Measurements from ENCODE around the gene KLRF2. TPM values are rescaled to one million over a fixed set of nuclear protein-coding genes. Genes with fewer than 3 reads are reported as not detected.

KLRF2 gene
- total and polyA plus RNA-seq, 2 of the 8 experiments (the other 6 are each of a cell fraction or from before 2014, with no cell fraction given) = not detected

DNA sequence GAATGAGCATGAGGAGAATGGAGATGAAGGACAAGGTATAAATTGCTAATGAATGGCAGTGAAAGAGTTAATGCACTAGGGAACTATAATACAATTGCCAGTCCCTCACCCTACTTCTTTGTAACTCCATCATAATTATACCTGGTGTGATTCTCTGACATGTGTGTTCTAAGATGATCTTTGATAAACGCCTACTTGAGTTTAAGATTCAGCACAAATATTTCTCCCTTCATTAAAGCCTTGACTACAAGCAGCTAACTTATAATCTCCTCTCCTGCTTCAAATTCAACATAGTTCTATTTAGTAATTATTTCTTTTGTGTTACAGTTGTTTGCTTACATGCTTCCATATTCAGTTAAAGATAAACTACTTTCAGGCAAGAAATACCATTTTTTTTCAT is 60.5 kb downstream of the KLRF2 start:
- 89% methylated on average over 1 of the region's 1 CpG; no CpG with 5 or more reads in 1 of the 2 experiments for WGBS, 2 experiments (ENCODE audit: extremely low coverage in 1 of 2, insufficient coverage in 1 of 2, insufficient read length in 1 of 2, insufficient replicate concordance in 2 of 2, low coverage in 1 of 2, low lambda C conversion rate in 2 of 2, missing lambda C conversion rate in 1 of 2)
- Histone ChIP-seq H3K56ac (replicated peaks; ENCODE audit: insufficient read length, low read depth, low read length) (no peak overlapping the region), H3K18ac (ENCODE audit: extremely low read depth, low read length) (no peak overlapping the region), H2BK12ac (ENCODE audit: low read depth, low read length) (no peak overlapping the region), H3K4me3 (ENCODE audit: extremely low read depth in 1 of 4, insufficient read depth in 2 of 4, low read depth in 3 of 4, low read length in 4 of 4) (no peak overlapping the region), H3K79me1 (ENCODE audit: low read depth, low read length) (no peaks in the 10 kb centered on the region), H2AK5ac (ENCODE audit: low read depth, low read length) (no peak overlapping the region), H3K4me2 (ENCODE audit: insufficient read depth in 1 of 2, low read depth in 2 of 2, low read length in 2 of 2) (no peak overlapping the region), H3K27me3 (replicated peaks in 1 of 4; ENCODE audit: control insufficient read depth in 3 of 4, extremely low read depth in 1 of 4, insufficient read depth in 3 of 4, low read length in 3 of 4) (no peaks in the 10 kb centered on the region), H3K23me2 (ENCODE audit: low read depth, low read length) (no peaks in the 10 kb centered on the region), H2AFZ (ENCODE audit: low read length) (no peak overlapping the region), H4K20me1 (replicated peaks in 1 of 2; ENCODE audit: control insufficient read depth in 1 of 2, insufficient read depth in 2 of 2, low read length in 2 of 2) (no peaks in the 10 kb centered on the region), H3K14ac (ENCODE audit: insufficient read length) (no peak overlapping the region), H2BK5ac (ENCODE audit: low read depth, low read length) (no peak overlapping the region), H3K79me2 (ENCODE audit: control insufficient read depth in 1 of 2, insufficient read depth in 2 of 2, low read length in 2 of 2) (no peaks in the 10 kb centered on the region), H4K5ac (ENCODE audit: insufficient read length, low read depth, low read length) (no peak overlapping the region), H2BK15ac (ENCODE audit: low read length) (no peak overlapping the region), H3K4me1 (replicated peaks in 1 of 4; ENCODE audit: control insufficient read depth in 3 of 4, insufficient read depth in 4 of 4, low read length in 3 of 4) (no peaks in the 10 kb centered on the region; a peak in 1 of 7 replicates), H3K4ac (replicated peaks; ENCODE audit: insufficient read length, low read depth, low read length) (no peak overlapping the region), H2BK120ac (replicated peaks; ENCODE audit: low read depth, low read length) (no peak overlapping the region), H3K23ac (ENCODE audit: insufficient read length) (no peak overlapping the region), H2BK20ac (ENCODE audit: low read length) (no peak overlapping the region), H3K9ac (replicated peaks in 1 of 4; ENCODE audit: extremely low read depth in 1 of 4, low read depth in 3 of 4, low read length in 3 of 4) (no peak overlapping the region), H3K9me3 (ENCODE audit: insufficient read depth in 2 of 2, low read depth in 1 of 2, low read length in 1 of 2) (peaks cover 0 to 4% of the 10 kb centered on the region in 2 experiments; a peak in 1 of 4 replicates), H4K91ac (replicated peaks; ENCODE audit: insufficient read length, low read length) (no peak overlapping the region), H3K36me3 (ENCODE audit: control insufficient read depth in 2 of 4, insufficient read depth in 4 of 4, low read length in 3 of 4) (no peaks in the 10 kb centered on the region), H4K8ac (ENCODE audit: extremely low read depth, insufficient read depth, low read length) (no peak overlapping the region), H3K27ac (ENCODE audit: low read depth, low read length) (no peak overlapping the region)
- CTCF ChIA-PET (ENCODE audit: partially characterized antibody) = interaction anchor here (0.7 to 2.4 kb wide), 3 partner anchors 17 to 198 kb away, joined by 3 to 11 read pairs (median 3); no protein-coding TSS in a partner anchor
- POLR2A ChIA-PET (ENCODE audit: partially characterized antibody) = no interaction called here
- TF ChIP-seq JUN (IDR thresholded peaks at IDR 0.05; ENCODE audit: low read depth, low read length) (no peak), RFX5 (IDR thresholded peaks at IDR 0.05; ENCODE audit: borderline replicate concordance, low read depth, low read length) (no peak), TEAD4 (IDR thresholded peaks at IDR 0.05; ENCODE audit: low read depth, low read length) (no peak), SRF (IDR thresholded peaks at IDR 0.05; ENCODE audit: low read depth, low read length) (no peak), HDAC6 (IDR thresholded peaks at IDR 0.05; ENCODE audit: low read depth, low read length) (no peak), YY1 (IDR thresholded peaks at IDR 0.05; ENCODE audit: low read depth, low read length) (no peak), CTCF (IDR thresholded peaks at IDR 0.05; ENCODE audit: control extremely low read depth in 1 of 3, insufficient read depth in 1 of 3, low read depth in 1 of 3, low read length in 3 of 3) (no peak), KDM1A (IDR thresholded peaks at IDR 0.05; ENCODE audit: borderline replicate concordance, low read length) (no peak), EP300 (IDR thresholded peaks at IDR 0.05; ENCODE audit: borderline replicate concordance in 1 of 2, low read depth in 2 of 2, low read length in 2 of 2) (no peak)
- DNase-seq (ENCODE audit: low read depth in 1 of 2, low spot score in 2 of 2) (no peak), FAIRE-seq (no peak)
